GM23338 (cell line): ENCODE data around the gene GPR142.

Source experiments
- EZH2 ChIP-seq: fragments of 200-600 bp; sonication (generic); IDR thresholded peaks from one replicate; pipeline ENCODE4 v1.8.0; 2017; ENCODE audit warnings: antibody characterized with exemption, mild to moderate bottlenecking, low read depth; ENCODE audit not compliant: unreplicated experiment
- POLR2AphosphoS5 ChIP-seq: IDR thresholded peaks from 2 replicates; pipeline ENCODE4 v1.6.1; 2016; ENCODE audit warnings: antibody characterized with exemption, low read depth
- TF ChIP-seq, protein P1 (sequence below): IDR thresholded peaks from one replicate; pipeline ENCODE4 v1.6.1; 2018; ENCODE audit warnings: antibody characterized with exemption; ENCODE audit not compliant: unreplicated experiment

DNA sequence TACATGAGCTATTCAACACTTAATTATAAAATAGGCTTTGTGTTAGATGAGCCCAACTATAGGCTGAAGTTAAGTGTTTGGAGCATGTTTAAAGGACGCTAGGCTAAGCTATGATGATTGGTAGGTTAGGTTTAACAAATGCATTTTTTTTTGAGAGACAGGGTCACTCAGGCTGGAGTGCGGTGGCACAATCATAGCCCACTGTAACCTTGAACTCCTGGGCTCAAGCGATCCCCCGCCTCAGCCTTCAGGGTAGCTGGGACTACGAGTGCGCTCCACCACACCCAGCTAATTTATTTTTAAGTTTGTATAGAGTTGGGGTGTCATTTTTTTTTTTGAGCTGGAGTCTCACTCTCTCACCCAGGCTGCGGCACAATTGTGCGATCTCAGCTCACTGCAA lies 45.3 kb downstream of the GPR142 start:
- TF ChIP-seq EZH2 (no peak), POLR2AphosphoS5 (no peak)
- TF ChIP-seq, protein P1, sequence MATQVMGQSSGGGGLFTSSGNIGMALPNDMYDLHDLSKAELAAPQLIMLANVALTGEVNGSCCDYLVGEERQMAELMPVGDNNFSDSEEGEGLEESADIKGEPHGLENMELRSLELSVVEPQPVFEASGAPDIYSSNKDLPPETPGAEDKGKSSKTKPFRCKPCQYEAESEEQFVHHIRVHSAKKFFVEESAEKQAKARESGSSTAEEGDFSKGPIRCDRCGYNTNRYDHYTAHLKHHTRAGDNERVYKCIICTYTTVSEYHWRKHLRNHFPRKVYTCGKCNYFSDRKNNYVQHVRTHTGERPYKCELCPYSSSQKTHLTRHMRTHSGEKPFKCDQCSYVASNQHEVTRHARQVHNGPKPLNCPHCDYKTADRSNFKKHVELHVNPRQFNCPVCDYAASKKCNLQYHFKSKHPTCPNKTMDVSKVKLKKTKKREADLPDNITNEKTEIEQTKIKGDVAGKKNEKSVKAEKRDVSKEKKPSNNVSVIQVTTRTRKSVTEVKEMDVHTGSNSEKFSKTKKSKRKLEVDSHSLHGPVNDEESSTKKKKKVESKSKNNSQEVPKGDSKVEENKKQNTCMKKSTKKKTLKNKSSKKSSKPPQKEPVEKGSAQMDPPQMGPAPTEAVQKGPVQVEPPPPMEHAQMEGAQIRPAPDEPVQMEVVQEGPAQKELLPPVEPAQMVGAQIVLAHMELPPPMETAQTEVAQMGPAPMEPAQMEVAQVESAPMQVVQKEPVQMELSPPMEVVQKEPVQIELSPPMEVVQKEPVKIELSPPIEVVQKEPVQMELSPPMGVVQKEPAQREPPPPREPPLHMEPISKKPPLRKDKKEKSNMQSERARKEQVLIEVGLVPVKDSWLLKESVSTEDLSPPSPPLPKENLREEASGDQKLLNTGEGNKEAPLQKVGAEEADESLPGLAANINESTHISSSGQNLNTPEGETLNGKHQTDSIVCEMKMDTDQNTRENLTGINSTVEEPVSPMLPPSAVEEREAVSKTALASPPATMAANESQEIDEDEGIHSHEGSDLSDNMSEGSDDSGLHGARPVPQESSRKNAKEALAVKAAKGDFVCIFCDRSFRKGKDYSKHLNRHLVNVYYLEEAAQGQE = no peak
